GM12873 (cell line): ENCODE results near the gene GTF2I.

Source experiments
- CTCF ChIP-seq: IDR thresholded peaks from 2 replicates; pipeline ENCODE4 v1.5.1; 2012; ENCODE audit warnings: low read depth, mild to moderate bottlenecking, moderate library complexity, low read length, control low read depth; ENCODE audit not compliant: insufficient read depth; ENCODE audit errors: missing control alignments

The GTF2I gene

GRCh38 chr7:74684473-74684872 is 27.0 kb downstream of the GTF2I start:
- no peak for TF ChIP-seq CTCF

DNA sequence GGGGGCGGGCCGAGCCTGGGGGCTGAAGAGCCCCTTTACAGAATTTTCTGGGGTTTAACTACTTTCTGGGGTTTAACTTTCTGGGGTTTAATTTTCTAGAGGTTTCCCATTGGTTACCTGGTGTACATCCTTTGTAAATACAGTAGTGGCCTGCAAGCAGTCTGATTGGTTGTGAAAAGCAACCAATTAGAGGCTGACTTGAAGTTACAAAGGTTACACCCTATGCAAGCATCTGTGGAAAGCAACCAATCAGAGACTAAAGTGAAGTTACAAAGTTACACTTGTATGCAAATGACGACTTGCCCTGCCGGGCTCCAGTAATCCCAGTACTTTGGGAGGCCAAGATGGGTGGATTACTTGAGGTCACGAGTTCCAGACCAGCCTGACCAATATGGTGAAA is 27.4 kb downstream of the GTF2I start:
- TF ChIP-seq CTCF: no peak

- no peak for TF ChIP-seq CTCF
Observed at GRCh38 chr7:74690474-74690873, 33.0 kb downstream of the GTF2I start.

GRCh38 chr7:74707238-74707637 is 49.7 kb downstream of the GTF2I start:
- TF ChIP-seq CTCF: no peak

DNA sequence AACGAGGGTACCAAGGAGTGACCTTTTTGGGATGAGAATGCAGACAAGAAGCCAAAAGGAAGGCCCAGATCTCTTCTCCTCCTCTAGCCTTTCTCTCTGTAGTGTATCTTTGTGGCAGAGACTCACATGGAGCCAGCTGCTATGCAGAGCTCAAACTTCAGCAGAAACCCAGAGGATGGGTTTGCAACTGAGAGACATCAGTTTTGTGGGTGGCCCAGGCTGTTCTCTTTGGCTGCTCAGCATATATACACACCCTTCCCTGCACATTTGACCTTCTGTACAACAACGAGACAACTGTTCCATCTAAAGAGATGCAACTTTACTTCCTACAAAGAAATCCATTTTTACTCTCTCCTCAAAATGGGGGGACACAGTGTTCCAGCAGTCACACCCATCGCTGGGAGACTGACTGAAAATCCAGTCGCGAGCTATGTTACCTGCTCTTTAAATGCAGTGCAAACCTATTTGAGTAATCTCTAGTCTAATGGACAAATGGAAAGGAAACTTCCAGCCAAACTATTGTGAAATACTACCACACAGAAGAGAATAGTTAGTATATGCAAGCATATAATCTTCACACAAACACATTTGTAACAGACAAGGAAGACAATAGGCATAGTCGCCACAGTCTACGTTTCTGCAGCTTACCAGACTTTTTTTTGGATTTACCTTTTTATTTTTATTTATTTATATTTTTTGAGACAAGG is 51.2 kb downstream of the GTF2I start:
- TF ChIP-seq CTCF: no peak

GRCh38 chr7:74709880-74710671 is 52.6 kb downstream of the GTF2I start:
- peak; percentile 32 for TF ChIP-seq CTCF

- TF ChIP-seq CTCF: no peak
Observed at GRCh38 chr7:74713567-74713966, 56.0 kb downstream of the GTF2I start.
